Inflammatory macrophage treated with lipopolysaccharide for 4 hours (primary cell): ENCODE data around the gene ELF4.

ENCODE experiments used
- DNase-seq: peaks from one replicate; pipeline ENCODE4 v3.0.0-alpha.2; 2020

ELF4 gene

GRCh38 chrX:130032552-130032951 is 77.7 kb downstream of the ELF4 start:
- no peak for DNase-seq

GRCh38 chrX:130030826-130031225 is 79.5 kb downstream of the ELF4 start:
- no peak for DNase-seq

GRCh38 chrX:130028196-130028595 is 82.1 kb downstream of the ELF4 start:
- peak; percentile 35 for DNase-seq

- DNase-seq, result no peak
Measured at GRCh38 chrX:130027569-130027968, 82.7 kb downstream of the ELF4 start.

- no peak for DNase-seq
Measured at GRCh38 chrX:130025256-130025655, 85.0 kb downstream of the ELF4 start.

- DNase-seq, result peak; percentile 84
Measured at GRCh38 chrX:130024127-130024526, 86.2 kb downstream of the ELF4 start.

GRCh38 chrX:130020661-130021324 is 89.5 kb downstream of the ELF4 start:
- no peak for DNase-seq

GRCh38 chrX:130018143-130018542 is 92.2 kb downstream of the ELF4 start:
- DNase-seq, result no peak

- no peak for DNase-seq
Measured at GRCh38 chrX:130015181-130015580, 95.1 kb downstream of the ELF4 start.
